PC-9 (cell line): ENCODE results near the gene PAF1. TPM values are rescaled to one million over a fixed set of nuclear protein-coding genes. Genes with fewer than 3 reads are reported as not detected.

Experiments
- BruUV-seq: library from RNA; stranded (reverse); fragments of 400-500 nt; replicated peaks from 2 replicates; lab custom pipeline; 2021; lab: Mats Ljungman, UMichigan
- CTCF ChIA-PET: fragments of 300-600 bp; sonication (Branson Sonifier 250); formaldehyde crosslinking; loops from one replicate; lab custom pipeline; 2022; ENCODE audit warnings: antibody characterized with exemption; lab: Charles Lee
- POLR2A ChIA-PET: fragments of 300-600 bp; sonication (Branson Sonifier 250); formaldehyde crosslinking; loops from one replicate; lab custom pipeline; 2022; ENCODE audit warnings: antibody characterized with exemption; ENCODE audit not compliant: unreplicated experiment; lab: Charles Lee
- DNase-seq, 2 experiments: peaks; one replicate each; pipeline versions ENCODE4 v3.0.0 to v3.0.0-alpha.2; 2015 to 2022; ENCODE audit warnings: mixed read lengths in 1 of 2
- H2AFZ ChIP-seq: fragments of 200-600 bp; sonication (generic); 2 replicates; pipeline ENCODE4 v1.8.1; 2017; ENCODE audit warnings: antibody characterized with exemption
- H3F3A ChIP-seq: fragments of 200-600 bp; sonication (generic); 2 replicates; pipeline ENCODE4 v1.8.1; 2017; ENCODE audit warnings: antibody characterized with exemption, mild to moderate bottlenecking, low read depth; ENCODE audit not compliant: insufficient read depth
- H3K27ac ChIP-seq: fragments of 200-600 bp; sonication (generic); 2 replicates; pipeline ENCODE4 v1.6.1; 2016; ENCODE audit warnings: mixed run types
- H3K27me3 ChIP-seq: fragments of 200-600 bp; sonication (generic); 2 replicates; pipeline ENCODE4 v1.6.1; 2016; ENCODE audit warnings: low read depth, mixed run types; ENCODE audit not compliant: insufficient read depth
- H3K36me3 ChIP-seq: fragments of 200-600 bp; sonication (generic); 2 replicates; pipeline ENCODE4 v1.6.1; 2016; ENCODE audit warnings: low read depth, mixed run types
- H3K4me1 ChIP-seq: fragments of 200-600 bp; sonication (generic); replicated peaks from 2 replicates; pipeline ENCODE4 v1.6.1; 2016; ENCODE audit warnings: mixed run types; ENCODE audit not compliant: insufficient read depth
- H3K4me2 ChIP-seq: fragments of 200-600 bp; sonication (generic); 2 replicates; pipeline ENCODE4 v1.6.1; 2017; ENCODE audit warnings: mixed run types
- H3K4me3 ChIP-seq: fragments of 200-600 bp; sonication (generic); 2 replicates; pipeline ENCODE4 v1.6.1; 2016; ENCODE audit warnings: mixed run types
- H3K79me2 ChIP-seq: fragments of 200-600 bp; sonication (generic); 2 replicates; pipeline ENCODE4 v1.6.1; 2017; ENCODE audit warnings: low read depth, mixed run types
- H3K9me2 ChIP-seq: fragments of 200-600 bp; sonication (generic); 2 replicates; pipeline ENCODE4 v1.8.1; 2017; ENCODE audit warnings: mild to moderate bottlenecking; ENCODE audit not compliant: insufficient read depth
- H3K9me3 ChIP-seq: fragments of 200-600 bp; sonication (generic); 2 replicates; pipeline ENCODE4 v1.8.1; 2016; ENCODE audit warnings: low read depth; ENCODE audit not compliant: insufficient read depth
- H4K20me1 ChIP-seq: fragments of 200-600 bp; sonication (generic); 2 replicates; pipeline ENCODE4 v1.8.1; 2017; ENCODE audit not compliant: insufficient read depth
- CTCF ChIP-seq: fragments of 200-600 bp; sonication (generic); conservative IDR thresholded peaks from 2 replicates; pipeline ENCODE4 v1.6.1; 2017; ENCODE audit warnings: mixed run types, antibody characterized with exemption, mild to moderate bottlenecking, moderate library complexity
- EZH2 ChIP-seq: fragments of 200-600 bp; sonication (generic); IDR thresholded peaks from 2 replicates; pipeline ENCODE4 v1.8.0; 2017; ENCODE audit warnings: antibody characterized with exemption, low read depth
- intact Hi-C: fragments of 100-400 bp; cut with micrococcal nuclease; formaldehyde crosslinking; loops from one replicate; pipeline ENCODE4 v1.10.0; 2022; ENCODE audit not compliant: unreplicated experiment
- total RNA-seq: library from RNA; stranded (reverse); gene quantifications from 2 replicates; pipeline ENCODE4 v1.2.3, GENCODE V29; 2021

The PAF1 gene
- total RNA-seq, 1 experiment from 2014 or later, result 61.1 TPM

GRCh38 chr19:39360599-39360998 lies 30.3 kb downstream of the PAF1 start:
- Histone ChIP-seq H3K4me3 (no peak overlapping the region), H3K4me1 (peaks cover 20% of the 10 kb centered on the region), H2AFZ (no peak overlapping the region), H3K9me3 (no peaks in the 10 kb centered on the region), H3K36me3 (peaks cover 8% of the 10 kb centered on the region; the same call in 1 of the 2 replicates), H3K4me2 (no peak overlapping the region), H3K9me2 (no peaks in the 10 kb centered on the region), H3K79me2 (no peaks in the 10 kb centered on the region), H3K27ac (no peak overlapping the region), H3K27me3 (no peaks in the 10 kb centered on the region), H4K20me1 (no peaks in the 10 kb centered on the region; the same call in 1 of the 2 replicates), H3F3A (peaks cover 26% of the 10 kb centered on the region)
- CTCF ChIA-PET, result no interaction called here
- no peak for DNase-seq
- no TSS peak for BruUV-seq
- POLR2A ChIA-PET, result no interaction called here
- no peak for TF ChIP-seq CTCF
- TF ChIP-seq EZH2, result no peak
- intact Hi-C loops, result no loop called here

- H3K27me3 ChIP-seq, result no peaks in the 10 kb centered on the region
- BruUV-seq, result no TSS peak
- intact Hi-C loops, result no loop called here
- no peaks in the 10 kb centered on the region for H3K9me3 ChIP-seq
- H2AFZ ChIP-seq, result no peak overlapping the region
- H3K27ac ChIP-seq, result no peak overlapping the region
- DNase-seq, result no peak
- peaks cover 20% of the 10 kb centered on the region for H3K4me1 ChIP-seq
- CTCF ChIA-PET, result interaction anchor here (0.6 kb wide), 1 partner anchor 73 kb away, joined by 3 read pairs; no protein-coding TSS in a partner anchor
- H3F3A ChIP-seq, result peaks cover 21% of the 10 kb centered on the region
- POLR2A ChIA-PET, result no interaction called here
- H3K36me3 ChIP-seq, result 0 out of 2 replicates have a peak, but pooled peaks cover 17% of the 10 kb centered on the region
- TF ChIP-seq EZH2 (no peak), CTCF (no peak)
- H3K4me3 ChIP-seq, result no peak overlapping the region
- H3K9me2 ChIP-seq, result no peaks in the 10 kb centered on the region
- H3K4me2 ChIP-seq, result no peak overlapping the region
- no peaks in the 10 kb centered on the region for H3K79me2 ChIP-seq
- H4K20me1 ChIP-seq, result no peaks in the 10 kb centered on the region; the same call in 1 of the 2 replicates
These were observed 31.9 kb downstream of the PAF1 start for GRCh38 chr19:39359026-39359425.

- ChIA-PET POLR2A (no interaction called here), CTCF (no interaction called here)
- no TSS peak for BruUV-seq
- Histone ChIP-seq H3K9me2 (no peaks in the 10 kb centered on the region), H3K79me2 (no peaks in the 10 kb centered on the region), H3K36me3 (0 out of 2 replicates have a peak, but pooled peaks cover 29% of the 10 kb centered on the region), H3K27ac (no peak overlapping the region), H3F3A (peaks cover 7% of the 10 kb centered on the region; the same call in 1 of the 2 replicates), H4K20me1 (no peaks in the 10 kb centered on the region; the same call in none of the 2 replicates), H3K9me3 (no peaks in the 10 kb centered on the region), H3K4me1 (peaks cover under 1% of the 10 kb centered on the region; the same call in 1 of the 2 replicates), H3K4me3 (no peak overlapping the region), H3K4me2 (no peak overlapping the region), H3K27me3 (no peaks in the 10 kb centered on the region), H2AFZ (no peak overlapping the region)
- intact Hi-C loops, result no loop called here
- no peak for DNase-seq
- TF ChIP-seq CTCF (no peak), EZH2 (no peak)
These were observed 34.3 kb downstream of the PAF1 start for GRCh38 chr19:39356647-39357046.
